Measurements from ENCODE around the gene GSTP1. TPM values are rescaled to one million over a fixed set of nuclear protein-coding genes. Genes with fewer than 3 reads are reported as not detected.
"Not testable (repeated sequence)": the region's sequence is repeated elsewhere in the genome, so short reads cannot be mapped to it uniquely, and the experiment has no call there.

GSTP1 gene
- total RNA-seq, 1 donor from 2014 or later, result 1,138 TPM

DNA sequence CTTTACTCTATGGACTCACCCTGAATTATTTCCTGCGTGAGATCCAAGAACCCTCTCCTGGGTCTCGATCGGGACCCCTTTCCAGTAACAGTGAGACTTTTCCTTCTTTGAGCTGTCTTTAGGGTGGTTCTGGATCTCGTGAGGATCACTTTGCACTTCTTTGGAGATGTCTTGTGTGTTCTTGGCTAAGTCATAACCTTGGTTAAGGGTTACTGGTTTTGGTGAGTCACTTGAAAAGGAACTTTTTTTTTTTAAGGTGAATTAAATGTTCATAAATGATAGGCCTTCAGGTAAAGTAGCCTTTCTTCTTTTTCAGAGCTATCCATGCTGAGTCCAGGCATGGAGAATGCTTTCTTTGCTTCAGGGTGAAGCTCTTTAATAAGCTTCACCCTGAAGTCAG lies 19.4 kb upstream of the GSTP1 start:
- DNase-seq, result no peak

DNA sequence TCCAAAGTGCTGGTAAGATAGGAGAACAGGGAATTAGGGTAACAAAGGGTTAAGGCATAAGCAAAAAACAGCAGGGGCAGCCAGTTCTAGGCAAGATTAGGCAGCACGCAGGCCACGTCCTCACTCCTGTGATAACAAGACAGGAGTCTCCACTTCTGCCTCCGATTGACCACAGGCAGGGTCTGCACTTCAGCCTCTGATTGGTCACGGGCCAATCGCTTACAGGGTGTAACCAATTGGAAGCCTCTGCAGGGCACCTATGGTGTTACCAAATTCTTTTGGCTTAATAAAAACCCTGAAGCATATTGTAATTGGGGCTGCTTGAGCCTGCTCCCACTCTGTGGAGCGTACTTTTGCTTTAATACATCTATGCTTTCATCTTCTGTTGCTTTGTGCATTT lies 12.2 kb upstream of the GSTP1 start:
- no peak for DNase-seq

DNA sequence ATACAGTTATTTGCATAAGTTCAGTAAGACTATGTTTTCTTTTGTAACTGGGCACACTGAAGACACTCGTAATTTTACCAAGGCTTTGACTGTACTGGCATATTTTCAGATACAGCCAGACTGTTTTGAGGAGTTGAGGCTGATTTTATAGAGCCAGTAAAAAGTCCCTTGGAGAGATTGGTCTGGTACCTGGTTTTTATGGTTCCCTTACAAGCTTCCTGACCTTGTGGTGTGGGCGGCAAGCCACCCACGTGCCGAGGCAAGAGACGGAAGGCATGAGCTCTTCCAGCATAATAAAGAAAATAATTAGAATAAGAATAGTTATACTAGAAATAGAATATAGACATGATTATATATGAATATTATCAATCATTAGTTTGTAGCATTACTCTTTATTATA lies 11.3 kb upstream of the GSTP1 start:
- DNase-seq, result no peak

DNA sequence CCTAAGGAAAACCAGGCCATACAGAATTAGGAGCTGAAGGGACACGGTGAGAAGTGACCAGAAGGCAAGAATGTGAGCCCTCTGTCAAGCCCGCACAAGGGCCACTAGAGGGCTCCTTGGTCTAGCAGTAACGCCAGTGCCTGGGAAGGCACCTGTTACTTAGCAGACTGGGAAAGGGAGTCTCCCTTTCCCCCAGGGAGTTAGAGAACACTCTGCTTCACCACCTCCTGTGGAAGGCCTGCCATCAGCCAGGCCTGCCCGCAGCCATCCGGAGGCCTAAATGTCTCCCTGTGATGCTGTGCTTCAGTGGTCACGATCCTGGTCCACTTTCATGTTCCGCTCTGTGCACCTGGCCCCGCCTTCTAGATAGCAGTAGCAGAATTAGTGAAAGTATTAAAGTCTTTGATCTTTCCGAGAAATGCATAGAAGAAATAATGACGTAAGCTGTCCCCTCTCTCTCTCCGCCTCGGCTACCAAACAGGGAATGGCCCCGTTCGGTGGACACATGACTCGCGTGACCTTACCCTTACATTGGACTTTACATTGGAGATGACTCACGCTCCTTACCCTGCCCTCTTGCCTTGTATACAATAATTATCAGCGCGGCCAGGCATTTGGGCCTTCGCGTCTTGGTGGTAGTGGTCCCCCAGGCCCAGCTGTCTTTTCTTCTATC lies 10.7 kb upstream of the GSTP1 start:
- DNase-seq, result peak; percentile 74

DNA sequence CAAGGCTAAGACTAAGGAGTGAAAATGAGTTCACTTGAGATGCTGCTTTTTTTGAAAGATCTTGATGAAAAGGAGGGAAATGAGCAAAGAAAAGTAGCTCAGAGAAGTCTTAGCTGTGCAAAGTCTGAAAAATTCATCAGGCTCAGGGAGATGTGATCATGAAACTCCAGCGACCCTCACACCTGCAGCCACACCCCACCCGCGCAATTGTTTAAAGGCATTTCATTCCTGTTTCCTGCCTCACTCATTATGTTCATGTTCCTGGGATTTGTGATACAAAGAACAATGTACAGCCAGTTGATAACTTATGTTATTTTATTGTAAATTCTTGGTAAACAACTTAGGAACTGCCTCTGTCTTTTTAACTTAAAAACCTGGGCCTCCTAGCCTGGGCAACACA lies 8.7 kb upstream of the GSTP1 start:
- no peak for DNase-seq

DNA sequence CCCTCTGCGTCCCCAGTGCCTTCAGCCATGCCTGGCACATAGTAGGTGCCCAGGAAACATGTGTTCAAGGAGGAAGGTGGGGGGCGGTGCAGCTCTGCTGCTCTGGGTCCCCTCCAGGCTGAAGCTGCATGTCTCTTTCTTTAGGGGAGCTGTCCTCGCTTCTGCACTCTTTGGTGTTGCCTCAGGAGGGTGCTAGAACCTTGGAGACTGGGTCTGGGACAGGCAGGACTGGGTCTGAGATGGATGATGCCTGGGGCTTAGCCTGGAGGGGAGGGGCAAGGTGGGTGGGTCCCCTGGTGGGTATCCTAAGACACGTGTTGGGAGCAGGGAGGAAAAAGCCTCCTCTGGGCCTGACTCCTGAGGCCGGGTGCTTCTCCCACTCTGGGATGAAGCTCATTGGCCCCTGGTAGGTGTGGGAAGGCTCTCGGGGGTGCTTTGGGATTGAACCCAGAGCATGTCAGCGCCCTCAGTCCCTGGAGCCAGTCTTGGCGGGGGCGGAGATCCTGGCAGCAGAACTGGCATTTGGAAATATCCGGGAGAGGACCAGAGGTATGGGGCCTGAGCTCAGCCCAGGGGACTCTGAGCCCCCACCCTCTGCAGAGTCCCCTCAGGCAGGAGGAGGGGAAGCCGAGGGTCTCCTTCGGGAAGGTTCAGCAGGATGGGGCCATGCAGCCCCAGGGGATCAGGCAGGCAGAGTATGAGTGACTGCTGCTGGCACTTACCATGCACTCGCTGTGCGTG lies 6.7 kb upstream of the GSTP1 start:
- DNase-seq, result no peak

DNA sequence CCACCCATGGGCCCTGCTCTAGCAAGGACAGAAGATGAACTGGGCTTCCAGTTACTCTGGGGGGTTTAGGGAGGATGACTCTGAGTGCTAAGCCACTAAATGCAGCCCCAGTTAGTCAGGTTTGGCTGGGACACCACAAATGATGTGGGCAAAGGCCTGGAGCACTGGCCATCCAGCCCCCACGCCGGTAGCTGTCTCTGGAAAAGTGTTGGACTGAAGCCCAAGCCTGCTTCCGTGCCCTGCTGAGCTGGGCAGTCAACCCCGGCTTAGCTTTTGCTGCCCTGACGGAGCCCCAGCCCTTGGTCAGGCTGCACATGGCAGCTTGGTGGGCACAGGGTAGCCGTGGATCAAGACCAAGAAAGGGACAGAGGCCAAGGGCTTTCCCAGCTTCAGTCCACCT lies 5.7 kb upstream of the GSTP1 start:
- DNase-seq, result no peak

DNA sequence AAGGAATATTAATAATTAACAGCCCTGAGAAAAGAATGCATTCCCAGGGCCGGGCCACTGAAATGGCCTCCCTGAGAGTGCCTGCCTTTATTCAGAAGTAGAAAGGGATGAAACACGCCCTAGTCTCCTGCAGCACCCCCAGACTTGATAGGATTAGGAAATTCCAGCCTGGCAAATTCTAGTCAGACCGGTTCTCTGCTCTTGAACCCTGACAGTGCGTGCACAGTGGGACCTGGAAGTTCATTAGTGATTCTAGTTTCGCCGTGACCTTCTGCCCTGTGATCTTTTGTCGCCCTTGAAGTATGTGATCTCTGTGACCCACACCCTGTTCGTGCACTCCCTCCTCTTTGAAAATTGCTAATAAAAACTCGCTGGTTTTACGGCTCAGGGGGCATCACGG lies 2.1 kb upstream of the GSTP1 start:
- DNase-seq, result no peak

DNA sequence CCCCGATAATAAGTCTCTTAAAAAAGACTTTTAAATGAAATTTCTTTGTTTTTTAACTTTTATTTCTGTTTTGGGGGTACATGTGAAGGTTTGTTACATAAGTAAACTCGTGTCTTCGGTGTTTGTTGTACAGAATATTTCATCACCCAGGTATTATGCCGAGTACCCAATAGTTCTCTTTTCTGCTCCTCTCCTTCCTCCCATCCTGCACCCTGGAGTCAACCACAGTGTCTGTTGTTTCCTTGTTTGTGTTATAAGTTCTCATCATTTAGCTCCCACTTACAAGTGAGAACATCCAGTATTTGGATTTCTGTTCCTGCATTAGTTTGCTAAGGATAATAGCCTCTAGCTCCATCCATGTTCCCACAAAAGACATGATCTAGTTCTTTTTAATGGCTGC lies 1.6 kb upstream of the GSTP1 start:
- no peak for DNase-seq

DNA sequence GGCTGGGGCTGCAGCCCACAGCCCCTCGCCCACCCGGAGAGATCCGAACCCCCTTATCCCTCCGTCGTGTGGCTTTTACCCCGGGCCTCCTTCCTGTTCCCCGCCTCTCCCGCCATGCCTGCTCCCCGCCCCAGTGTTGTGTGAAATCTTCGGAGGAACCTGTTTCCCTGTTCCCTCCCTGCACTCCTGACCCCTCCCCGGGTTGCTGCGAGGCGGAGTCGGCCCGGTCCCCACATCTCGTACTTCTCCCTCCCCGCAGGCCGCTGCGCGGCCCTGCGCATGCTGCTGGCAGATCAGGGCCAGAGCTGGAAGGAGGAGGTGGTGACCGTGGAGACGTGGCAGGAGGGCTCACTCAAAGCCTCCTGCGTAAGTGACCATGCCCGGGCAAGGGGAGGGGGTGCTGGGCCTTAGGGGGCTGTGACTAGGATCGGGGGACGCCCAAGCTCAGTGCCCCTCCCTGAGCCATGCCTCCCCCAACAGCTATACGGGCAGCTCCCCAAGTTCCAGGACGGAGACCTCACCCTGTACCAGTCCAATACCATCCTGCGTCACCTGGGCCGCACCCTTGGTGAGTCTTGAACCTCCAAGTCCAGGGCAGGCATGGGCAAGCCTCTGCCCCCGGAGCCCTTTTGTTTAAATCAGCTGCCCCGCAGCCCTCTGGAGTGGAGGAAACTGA lies 731 bp downstream of the GSTP1 start:
- DNase-seq, result peak; percentile 62

DNA sequence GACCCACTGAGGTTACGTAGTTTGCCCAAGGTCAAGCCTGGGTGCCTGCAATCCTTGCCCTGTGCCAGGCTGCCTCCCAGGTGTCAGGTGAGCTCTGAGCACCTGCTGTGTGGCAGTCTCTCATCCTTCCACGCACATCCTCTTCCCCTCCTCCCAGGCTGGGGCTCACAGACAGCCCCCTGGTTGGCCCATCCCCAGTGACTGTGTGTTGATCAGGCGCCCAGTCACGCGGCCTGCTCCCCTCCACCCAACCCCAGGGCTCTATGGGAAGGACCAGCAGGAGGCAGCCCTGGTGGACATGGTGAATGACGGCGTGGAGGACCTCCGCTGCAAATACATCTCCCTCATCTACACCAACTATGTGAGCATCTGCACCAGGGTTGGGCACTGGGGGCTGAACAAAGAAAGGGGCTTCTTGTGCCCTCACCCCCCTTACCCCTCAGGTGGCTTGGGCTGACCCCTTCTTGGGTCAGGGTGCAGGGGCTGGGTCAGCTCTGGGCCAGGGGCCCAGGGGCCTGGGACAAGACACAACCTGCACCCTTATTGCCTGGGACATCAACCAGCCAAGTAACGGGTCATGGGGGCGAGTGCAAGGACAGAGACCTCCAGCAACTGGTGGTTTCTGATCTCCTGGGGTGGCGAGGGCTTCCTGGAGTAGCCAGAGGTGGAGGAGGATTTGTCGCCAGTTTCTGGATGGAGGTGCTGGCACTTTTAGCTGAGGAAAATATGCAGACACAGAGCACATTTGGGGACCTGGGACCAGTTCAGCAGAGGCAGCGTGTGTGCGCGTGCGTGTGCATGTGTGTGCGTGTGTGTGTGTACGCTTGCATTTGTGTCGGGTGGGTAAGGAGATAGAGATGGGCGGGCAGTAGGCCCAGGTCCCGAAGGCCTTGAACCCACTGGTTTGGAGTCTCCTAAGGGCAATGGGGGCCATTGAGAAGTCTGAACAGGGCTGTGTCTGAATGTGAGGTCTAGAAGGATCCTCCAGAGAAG lies 1.6 kb downstream of the GSTP1 start:
- DNase-seq, result no peak

DNA sequence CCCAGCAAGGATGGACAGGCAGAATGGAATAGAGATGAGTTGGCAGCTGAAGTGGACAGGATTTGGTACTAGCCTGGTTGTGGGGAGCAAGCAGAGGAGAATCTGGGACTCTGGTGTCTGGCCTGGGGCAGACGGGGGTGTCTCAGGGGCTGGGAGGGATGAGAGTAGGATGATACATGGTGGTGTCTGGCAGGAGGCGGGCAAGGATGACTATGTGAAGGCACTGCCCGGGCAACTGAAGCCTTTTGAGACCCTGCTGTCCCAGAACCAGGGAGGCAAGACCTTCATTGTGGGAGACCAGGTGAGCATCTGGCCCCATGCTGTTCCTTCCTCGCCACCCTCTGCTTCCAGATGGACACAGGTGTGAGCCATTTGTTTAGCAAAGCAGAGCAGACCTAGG lies 2.3 kb downstream of the GSTP1 start:
- no peak for DNase-seq

DNA sequence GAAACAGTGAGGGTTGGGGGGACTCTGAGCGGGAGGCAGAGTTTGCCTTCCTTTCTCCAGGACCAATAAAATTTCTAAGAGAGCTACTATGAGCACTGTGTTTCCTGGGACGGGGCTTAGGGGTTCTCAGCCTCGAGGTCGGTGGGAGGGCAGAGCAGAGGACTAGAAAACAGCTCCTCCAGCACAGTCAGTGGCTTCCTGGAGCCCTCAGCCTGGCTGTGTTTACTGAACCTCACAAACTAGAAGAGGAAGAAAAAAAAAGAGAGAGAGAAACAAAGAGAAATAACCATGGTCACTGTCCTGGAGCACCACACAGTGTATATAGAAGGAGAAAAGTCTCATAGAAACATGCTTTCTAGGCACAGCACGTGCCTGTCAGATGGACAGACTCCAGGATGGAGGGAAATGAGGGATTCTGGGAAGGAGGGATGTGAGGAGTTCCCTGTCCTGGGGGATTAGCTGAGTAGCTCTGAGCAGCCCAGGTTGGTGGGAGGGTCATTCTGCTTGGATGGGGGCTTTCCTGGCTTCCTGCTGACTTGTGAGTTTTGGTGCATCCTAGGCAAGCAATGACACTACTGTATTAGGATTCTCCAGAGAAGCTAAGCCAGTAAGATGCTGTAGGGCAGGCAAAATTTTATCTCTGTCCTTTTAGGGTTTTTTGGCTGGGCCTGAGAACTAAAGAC lies 3.1 kb downstream of the GSTP1 start:
- no peak for DNase-seq

DNA sequence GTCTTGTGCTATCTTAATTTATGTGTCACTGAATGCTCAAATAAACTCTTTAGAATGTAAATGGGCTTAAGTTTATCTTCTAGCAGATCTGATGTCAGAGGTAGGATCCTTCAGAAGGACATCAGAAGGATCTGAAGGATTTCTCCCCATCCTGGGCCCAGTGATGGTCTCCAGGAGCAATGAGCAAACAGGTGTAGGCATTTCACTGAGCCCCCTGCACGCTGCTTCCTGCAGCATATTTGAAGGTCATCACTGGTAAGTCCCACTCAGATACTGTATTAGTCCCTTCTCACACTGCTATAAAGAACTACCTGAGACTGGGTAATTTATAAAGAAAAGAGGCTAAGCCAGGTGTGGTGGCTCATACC lies 4.5 kb downstream of the GSTP1 start:
- no peak for DNase-seq

DNA sequence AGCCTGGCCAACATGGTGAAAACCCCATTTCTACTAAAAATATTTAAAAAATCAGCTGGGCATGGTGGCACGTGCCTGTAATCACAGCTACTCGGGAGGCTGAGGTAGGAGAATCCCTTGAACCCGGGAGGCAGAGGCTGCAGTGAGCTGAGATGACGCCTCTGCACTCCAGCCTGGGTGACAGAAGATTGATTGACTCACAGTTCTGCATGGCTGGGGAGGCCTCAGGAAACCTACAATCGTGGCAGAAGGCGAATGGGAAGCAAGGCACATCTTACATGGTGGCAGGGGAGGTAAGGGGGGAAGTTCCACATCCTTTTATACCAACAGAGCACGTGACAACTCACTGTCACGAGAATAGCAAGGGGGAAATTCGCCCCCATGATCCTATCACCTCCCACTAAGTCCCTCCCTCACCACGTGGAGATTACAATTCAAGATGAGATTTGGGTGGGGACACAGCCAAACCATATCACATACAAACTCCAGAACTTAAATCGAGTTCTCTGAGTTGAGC lies 5.3 kb downstream of the GSTP1 start:
- not testable (repeated sequence) for DNase-seq

DNA sequence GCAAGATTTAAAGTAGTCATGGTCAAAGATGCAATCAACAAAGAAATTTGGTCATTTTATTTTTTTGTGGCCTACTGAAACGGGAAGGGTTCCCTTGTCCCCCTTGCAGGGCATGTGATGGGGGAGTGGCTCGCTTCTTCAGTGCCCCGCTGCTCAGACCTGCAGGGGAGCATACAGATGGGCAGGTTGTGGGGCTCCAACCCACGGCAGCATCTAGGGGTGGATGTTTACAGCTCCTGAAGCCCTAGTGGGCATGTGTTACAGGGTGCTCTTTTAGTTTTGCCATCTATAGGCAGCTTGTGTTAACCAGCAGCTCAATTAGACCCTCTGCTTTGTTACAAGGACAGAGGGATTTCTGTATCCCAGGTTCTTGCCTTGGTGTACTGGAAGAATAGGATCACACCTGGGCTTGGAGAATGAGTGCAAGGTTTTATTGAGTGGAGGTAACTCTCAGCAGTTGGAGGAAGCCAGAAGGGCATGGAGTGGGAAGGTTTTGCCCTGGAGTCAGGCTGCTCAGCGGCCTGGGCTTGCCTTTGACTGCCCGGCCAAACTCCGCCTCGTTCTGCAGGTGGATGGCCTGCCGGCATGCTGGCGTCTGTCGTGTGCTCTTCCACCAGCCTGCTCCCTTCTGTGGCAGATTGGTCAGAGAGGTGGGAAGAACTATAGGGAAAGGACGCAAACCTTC lies 9.4 kb downstream of the GSTP1 start:
- no peak for DNase-seq

DNA sequence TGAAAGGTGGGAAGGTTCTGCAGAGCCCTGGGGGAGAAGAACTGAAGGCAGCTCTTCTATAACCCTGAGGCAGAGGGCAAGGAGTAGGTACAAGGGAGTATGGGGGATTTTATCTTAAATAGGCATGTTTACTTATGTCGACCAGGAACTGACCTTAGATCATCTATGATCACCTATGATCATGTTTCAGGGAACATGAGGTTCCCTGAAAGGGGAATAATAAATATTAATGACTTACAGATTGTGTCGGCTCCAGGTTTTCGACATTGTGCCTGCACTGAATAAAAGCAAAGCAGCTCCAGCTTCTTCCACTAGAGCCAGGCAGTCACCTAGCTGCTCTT lies 9.9 kb downstream of the GSTP1 start:
- no peak for DNase-seq

DNA sequence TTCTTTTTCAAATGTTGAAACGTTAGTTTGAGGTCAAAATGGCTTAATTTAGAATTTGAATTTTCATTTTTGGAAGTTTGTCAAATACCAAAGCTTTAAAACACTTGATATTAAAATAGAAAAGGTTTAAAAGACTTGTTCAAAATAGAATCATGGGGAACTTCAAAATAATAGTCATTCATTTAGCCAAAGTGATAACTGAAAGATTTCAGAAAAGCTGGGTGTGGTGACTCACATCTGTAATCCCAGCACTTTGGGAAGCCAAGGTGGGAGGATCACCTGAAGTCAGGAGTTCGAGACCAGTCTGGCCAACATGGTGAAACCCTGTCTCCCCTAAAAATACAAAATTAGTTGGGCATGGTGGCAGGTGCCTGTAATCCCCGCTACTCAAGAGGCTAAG lies 10.9 kb downstream of the GSTP1 start:
- DNase-seq, result no peak

DNA sequence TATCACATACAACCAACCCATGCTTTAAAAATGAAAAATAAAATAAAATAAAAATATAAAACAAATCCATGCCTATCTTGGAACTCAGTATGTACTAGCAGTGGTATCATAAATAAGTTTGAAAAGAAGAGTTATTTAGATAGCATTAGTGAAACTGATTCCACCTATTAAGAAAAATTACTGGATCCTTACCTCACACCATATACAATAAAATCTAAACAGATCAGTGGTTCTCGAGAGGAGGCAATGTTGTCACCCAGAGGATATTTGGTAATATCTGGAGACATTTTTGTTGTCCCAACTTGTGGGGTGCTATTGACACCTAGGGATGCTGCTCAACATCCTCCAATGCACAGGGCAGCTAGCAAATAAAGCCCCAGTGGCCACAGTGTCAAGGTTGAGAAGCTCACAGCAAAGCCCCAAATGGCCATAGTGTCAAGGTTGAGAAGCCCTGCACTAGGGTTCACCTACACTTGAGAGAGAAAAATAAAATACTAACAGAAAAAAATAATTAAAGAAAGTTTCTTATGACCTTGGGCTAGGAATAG lies 13.2 kb downstream of the GSTP1 start:
- DNase-seq, result no peak

DNA sequence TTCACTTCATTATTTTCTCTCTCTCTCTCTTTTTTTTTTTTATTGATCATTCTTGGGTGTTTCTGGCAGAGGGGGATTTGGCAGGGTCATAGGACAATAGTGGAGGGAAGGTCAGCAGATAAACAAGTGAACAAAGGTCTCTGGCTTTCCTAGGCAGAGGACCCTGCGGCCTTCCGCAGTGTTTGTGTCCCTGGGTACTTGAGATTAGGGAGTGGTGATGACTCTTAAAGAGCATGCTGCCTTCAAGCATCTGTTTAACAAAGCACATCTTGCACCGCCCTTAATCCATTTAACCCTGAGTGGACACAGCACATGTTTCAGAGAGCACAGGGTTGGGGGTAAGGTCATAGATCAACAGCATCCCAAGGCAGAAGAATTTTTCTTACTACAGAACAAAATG lies 13.8 kb downstream of the GSTP1 start:
- DNase-seq, result not testable (repeated sequence)

DNA sequence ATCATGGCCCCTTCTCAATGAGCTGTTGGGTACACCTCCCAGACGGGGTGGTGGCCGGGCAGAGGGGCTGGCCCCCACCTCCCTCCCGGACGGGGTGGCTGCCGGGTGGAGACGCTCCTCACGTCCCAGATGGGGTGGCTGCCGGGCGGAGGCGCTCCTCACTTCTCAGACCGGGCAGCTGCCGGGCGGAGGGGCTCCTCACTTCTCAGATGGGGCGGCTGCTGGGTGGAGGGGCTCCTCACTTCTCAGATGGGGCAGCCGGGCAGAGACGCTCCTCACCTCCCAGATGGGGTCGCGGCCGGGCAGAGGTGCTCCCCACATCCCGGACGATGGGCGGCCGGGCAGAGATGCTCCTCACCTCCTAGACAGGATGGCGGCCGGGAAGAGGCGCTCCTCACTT lies 14.4 kb downstream of the GSTP1 start:
- not testable (repeated sequence) for DNase-seq
